Epithelial cell of proximal tubule (primary cell): ENCODE results near the gene TSTD1. TPM values are rescaled to one million over a fixed set of nuclear protein-coding genes. Genes with fewer than 3 reads are reported as not detected.

Experiments
- DNase-seq: peaks from one replicate; pipeline ENCODE4 v3.0.0-alpha.2; 2011; ENCODE audit warnings: low read depth
- H3K4me3 ChIP-seq: 2 replicates; pipeline ENCODE4 v1.5.1; 2011; ENCODE audit warnings: low read depth, mild to moderate bottlenecking, low read length
- total RNA-seq: library from RNA; depleted of rRNA; stranded (reverse); fragments of >200 nt; gene quantifications from 2 replicates; pipeline ENCODE4 v1.2.3, GENCODE V29; 2015
- TF ChIP-seq, protein P1 (sequence below): conservative IDR thresholded peaks from 2 replicates; pipeline ENCODE4 v1.5.1; 2012; ENCODE audit warnings: low read depth, mild to moderate bottlenecking, low read length

TSTD1 gene
- total RNA-seq, 1 donor from 2014 or later: 148 TPM

DNA sequence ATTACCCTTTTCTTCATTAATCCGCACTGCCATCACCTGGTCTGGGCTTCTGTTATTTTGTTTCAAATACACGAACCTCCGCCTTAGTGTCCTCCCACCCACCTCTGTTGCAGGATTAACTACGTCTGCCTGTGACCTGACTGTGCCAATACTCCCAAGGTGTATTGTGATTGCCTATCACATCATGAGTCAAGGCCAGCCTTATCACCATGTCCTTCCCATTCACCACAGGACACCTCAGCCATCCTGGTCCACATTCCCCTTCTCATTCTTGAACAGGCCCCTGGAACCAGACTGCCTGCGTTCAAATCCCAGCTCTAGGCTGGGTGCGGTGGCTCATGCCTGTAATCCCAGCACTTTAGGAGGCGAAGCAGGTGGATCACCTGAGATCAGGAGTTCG lies 32.2 kb downstream of the TSTD1 start:
- TF ChIP-seq, protein P1, sequence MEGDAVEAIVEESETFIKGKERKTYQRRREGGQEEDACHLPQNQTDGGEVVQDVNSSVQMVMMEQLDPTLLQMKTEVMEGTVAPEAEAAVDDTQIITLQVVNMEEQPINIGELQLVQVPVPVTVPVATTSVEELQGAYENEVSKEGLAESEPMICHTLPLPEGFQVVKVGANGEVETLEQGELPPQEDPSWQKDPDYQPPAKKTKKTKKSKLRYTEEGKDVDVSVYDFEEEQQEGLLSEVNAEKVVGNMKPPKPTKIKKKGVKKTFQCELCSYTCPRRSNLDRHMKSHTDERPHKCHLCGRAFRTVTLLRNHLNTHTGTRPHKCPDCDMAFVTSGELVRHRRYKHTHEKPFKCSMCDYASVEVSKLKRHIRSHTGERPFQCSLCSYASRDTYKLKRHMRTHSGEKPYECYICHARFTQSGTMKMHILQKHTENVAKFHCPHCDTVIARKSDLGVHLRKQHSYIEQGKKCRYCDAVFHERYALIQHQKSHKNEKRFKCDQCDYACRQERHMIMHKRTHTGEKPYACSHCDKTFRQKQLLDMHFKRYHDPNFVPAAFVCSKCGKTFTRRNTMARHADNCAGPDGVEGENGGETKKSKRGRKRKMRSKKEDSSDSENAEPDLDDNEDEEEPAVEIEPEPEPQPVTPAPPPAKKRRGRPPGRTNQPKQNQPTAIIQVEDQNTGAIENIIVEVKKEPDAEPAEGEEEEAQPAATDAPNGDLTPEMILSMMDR: no peak
- no peak overlapping the region for H3K4me3 ChIP-seq
- no peak for DNase-seq

DNA sequence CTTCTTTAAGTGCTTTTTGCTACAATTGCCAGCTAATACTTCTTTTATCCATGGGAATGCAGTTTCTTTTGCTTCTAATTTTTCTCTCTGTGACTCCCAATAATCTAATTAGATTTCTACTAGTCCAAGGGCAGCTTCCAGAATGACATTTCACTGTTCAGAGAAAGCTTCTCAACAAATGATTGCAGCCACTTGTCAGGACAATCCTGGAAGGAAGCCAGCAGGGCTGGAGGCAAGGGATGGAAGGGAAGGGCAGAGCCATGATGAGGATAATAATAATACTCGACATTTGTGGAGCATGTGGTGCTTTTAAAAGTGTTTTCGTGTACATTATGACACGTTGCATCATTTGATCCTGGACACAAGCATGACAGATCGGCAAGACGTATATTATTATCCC lies 37.2 kb downstream of the TSTD1 start:
- DNase-seq: no peak
- no peak overlapping the region for H3K4me3 ChIP-seq
- TF ChIP-seq, protein P1: no peak

DNA sequence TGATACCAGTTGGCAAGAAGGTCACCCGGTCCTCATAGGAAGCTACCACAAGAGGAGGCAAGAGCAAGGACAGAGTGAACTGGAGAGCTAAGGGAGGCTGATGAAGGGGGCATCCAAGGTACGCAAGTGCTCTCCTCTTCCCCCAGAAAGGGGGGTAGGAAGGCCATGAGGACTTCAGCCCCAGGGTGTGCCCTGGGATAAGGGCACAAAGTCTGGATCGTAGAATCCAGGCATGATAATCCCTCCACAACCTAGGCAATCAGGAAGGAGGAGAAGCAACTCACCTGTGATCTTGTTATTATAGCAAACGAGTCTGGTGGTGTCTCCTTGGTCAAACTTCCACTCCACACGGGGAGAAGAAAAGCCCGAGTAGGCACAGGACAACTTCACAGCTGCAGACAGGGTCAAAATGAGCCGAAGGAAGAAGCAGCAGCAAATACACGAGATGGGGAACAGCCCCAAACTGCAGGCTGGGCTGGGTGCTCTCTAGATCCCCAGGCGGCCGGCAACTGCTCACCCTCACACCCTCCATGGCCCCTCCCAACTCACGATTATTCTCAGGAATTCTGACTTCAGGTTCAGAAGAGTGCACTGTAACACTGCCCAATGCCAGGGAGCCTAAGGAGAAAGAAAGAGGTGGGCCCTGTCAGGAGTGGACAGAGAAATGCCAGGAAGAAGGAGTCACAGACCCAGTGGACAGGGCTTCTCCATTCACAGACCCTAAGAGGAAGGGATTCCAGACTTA lies 37.9 kb downstream of the TSTD1 start:
- TF ChIP-seq, protein P1: no peak
- no peak for DNase-seq
- H3K4me3 ChIP-seq: no peak overlapping the region

DNA sequence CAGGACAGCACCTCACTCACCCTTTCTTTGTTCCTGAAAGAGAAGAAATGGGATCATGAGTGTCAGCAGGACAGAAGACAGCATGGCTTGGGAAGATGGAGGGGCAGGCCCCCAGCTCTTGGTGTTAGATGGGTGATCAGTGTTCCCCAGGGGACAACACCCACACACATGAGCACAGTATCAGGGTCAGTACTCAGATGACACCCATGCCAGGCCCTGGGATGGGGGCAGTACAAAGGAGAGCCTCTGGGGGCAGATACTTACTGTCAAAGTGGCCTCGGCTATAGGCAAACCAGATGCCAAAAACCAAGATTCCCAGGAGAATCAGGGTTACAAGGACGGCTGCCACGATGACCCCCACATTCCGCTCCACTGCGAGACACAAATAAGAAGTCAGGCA lies 39.4 kb downstream of the TSTD1 start:
- no peak for DNase-seq
- TF ChIP-seq, protein P1: no peak
- H3K4me3 ChIP-seq: no peak overlapping the region

DNA sequence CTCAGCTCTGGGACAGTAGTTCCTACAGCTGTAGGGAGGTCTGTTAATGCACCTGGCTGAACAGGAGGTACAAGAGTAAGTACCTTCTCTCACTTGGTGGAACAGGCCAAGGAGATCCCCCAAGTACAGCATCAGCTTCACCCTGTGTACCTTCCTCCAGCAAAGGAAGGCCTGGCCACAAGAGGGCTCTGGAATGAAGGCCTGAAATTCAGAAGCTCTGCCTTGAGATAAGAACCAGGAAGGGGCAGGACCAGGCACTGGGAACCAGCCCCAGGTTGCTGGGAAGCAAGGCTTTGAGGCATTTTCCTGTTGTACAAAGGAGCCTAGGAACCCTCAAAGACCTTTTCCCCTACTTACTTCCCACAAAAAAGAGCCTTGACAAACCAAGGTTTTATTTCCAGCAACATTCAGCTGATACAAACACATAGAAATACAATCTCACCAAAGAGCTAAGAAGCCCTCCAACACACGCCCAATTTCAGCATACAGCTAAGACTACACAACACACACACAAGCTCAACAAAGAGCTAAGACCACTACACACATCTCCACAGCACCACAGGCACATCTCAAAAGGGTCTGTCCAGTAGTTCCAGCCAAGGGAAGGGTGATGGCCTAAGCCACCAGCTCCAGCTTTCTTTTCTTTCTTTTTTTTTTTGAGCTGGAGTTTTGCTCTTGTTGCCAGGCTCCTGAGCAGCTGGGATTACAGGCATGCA lies 41.3 kb downstream of the TSTD1 start:
- DNase-seq: no peak
- TF ChIP-seq, protein P1: peak; percentile 78
- no peak overlapping the region for H3K4me3 ChIP-seq

DNA sequence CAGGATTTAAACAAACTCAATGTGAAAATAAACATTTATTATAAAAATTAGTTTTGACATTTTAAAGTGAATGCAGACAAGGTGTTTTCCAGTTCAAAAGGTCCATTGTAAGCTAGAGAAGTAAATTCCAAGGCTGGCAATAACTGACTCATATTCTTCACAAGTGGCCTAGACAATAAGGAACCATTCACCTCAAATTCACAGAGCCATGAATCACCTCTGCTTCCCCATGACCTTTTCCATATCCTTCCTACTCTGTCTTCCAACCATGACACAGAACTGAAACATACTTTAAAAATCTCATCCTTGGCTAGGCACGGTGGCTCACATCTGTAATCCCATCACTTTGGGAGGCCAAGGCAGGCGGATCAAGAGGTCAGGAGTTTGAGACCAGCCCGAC lies 42.6 kb downstream of the TSTD1 start:
- TF ChIP-seq, protein P1: no peak
- DNase-seq: peak; percentile 96
- no peak overlapping the region for H3K4me3 ChIP-seq
